Smooth muscle cell (in vitro differentiated cells): ENCODE results near the gene SPECC1. TPM values are rescaled to one million over a fixed set of nuclear protein-coding genes. Genes with fewer than 3 reads are reported as not detected.

Experiments
- DNase-seq: peaks from one replicate; lab custom pipeline; 2025; ENCODE audit not compliant: unreplicated experiment; lab: John Stamatoyannopoulos, UW
- H2AFZ ChIP-seq: fragments of 200-600 bp; sonication (generic); 2 replicates; pipeline ENCODE4 v1.6.0; 2016; ENCODE audit warnings: antibody characterized with exemption, low read depth, mild to moderate bottlenecking
- H3F3A ChIP-seq: fragments of 200-600 bp; sonication (generic); 2 replicates; pipeline ENCODE4 v1.6.0; 2017; ENCODE audit warnings: antibody characterized with exemption, low read depth
- H3K27ac ChIP-seq: fragments of 200-600 bp; sonication (generic); 2 replicates; pipeline ENCODE4 v1.5.1; 2016; ENCODE audit warnings: low read depth, mild to moderate bottlenecking
- H3K27me3 ChIP-seq: fragments of 200-600 bp; sonication (generic); 2 replicates; pipeline ENCODE4 v1.6.1; 2016; ENCODE audit warnings: low read depth, mild to moderate bottlenecking
- H3K36me3 ChIP-seq: fragments of 200-600 bp; sonication (generic); 2 replicates; pipeline ENCODE4 v1.5.1; 2016; ENCODE audit warnings: low read depth
- H3K4me1 ChIP-seq: fragments of 200-600 bp; sonication (generic); 2 replicates; pipeline ENCODE4 v1.5.1; 2016; ENCODE audit warnings: low read depth
- H3K4me2 ChIP-seq: fragments of 200-600 bp; sonication (generic); 2 replicates; pipeline ENCODE4 v1.6.0; 2016; ENCODE audit warnings: mild to moderate bottlenecking
- H3K4me3 ChIP-seq: fragments of 200-600 bp; sonication (generic); 2 replicates; pipeline ENCODE4 v1.5.1; 2016; ENCODE audit warnings: mild to moderate bottlenecking
- H3K79me2 ChIP-seq: fragments of 200-600 bp; sonication (generic); 2 replicates; pipeline ENCODE4 v1.6.0; 2016; ENCODE audit warnings: low read depth, mild to moderate bottlenecking
- H3K9ac ChIP-seq: fragments of 200-600 bp; sonication (generic); 2 replicates; pipeline ENCODE4 v1.6.0; 2016; ENCODE audit warnings: low read depth
- H3K9me3 ChIP-seq: fragments of 200-600 bp; sonication (generic); replicated peaks from 2 replicates; pipeline ENCODE4 v1.5.1; 2016; ENCODE audit warnings: low read depth
- H4K20me1 ChIP-seq: fragments of 200-600 bp; sonication (generic); 2 replicates; pipeline ENCODE4 v1.6.0; 2016; ENCODE audit warnings: low read depth
- CTCF ChIP-seq: fragments of 200-600 bp; sonication (generic); IDR thresholded peaks from 2 replicates; pipeline ENCODE4 v1.5.1; 2017; ENCODE audit warnings: borderline replicate concordance, mild to moderate bottlenecking, antibody characterized with exemption; ENCODE audit not compliant: insufficient read depth, poor library complexity, severe bottlenecking
- WGBS: methylation state at CpG from one replicate; pipeline ENCODE4 v1.1.7; 2016; ENCODE audit warnings: low lambda C conversion rate; 5-methylcytosine and 5-hydroxymethylcytosine counted together
- polyA plus RNA-seq: library from polyadenylated mRNA; unstranded; fragments of >200 nt; fragmentation: Nextera tagmentation; extraction: Ambion mirVana; gene quantifications from 2 replicates; pipeline ENCODE4 v1.2.1, GENCODE V29; 2016
- total RNA-seq: library from RNA; depleted of rRNA; stranded (reverse); fragments of >200 nt; gene quantifications from 2 replicates; pipeline ENCODE4 v1.2.3, GENCODE V29; 2014

SPECC1 gene
- total and polyA plus RNA-seq, 2 experiments from 2014 or later, result 20.0 to 72.0 TPM

- TF ChIP-seq CTCF, result no peak
- peaks cover 32% of the 10 kb centered on the region for H3K4me1 ChIP-seq
- H3K27ac ChIP-seq, result peak overlapping the region; percentile 54
- peaks cover 42% of the 10 kb centered on the region for H4K20me1 ChIP-seq
- H3K9ac ChIP-seq, result no peak overlapping the region
- 81% methylated on average over 10 of the region's 10 CpGs for WGBS
- no peak overlapping the region for H2AFZ ChIP-seq
- no peaks in the 10 kb centered on the region for H3K9me3 ChIP-seq
- no peak overlapping the region for H3K4me3 ChIP-seq
- H3K36me3 ChIP-seq, result no peaks in the 10 kb centered on the region
- peaks cover 20% of the 10 kb centered on the region for H3F3A ChIP-seq
- H3K27me3 ChIP-seq, result no peaks in the 10 kb centered on the region
- H3K4me2 ChIP-seq, result peak overlapping the region; percentile 65
- DNase-seq, result no peak
- peaks cover 86% of the 10 kb centered on the region for H3K79me2 ChIP-seq
Measured at GRCh38 chr17:20184977-20185619, 175.9 kb downstream of the SPECC1 start.

GRCh38 chr17:20187049-20187448, 177.9 kb downstream of the SPECC1 start:
- H3K27me3 ChIP-seq, result no peaks in the 10 kb centered on the region
- no peak for TF ChIP-seq CTCF
- no peaks in the 10 kb centered on the region for H3K9me3 ChIP-seq
- H3K4me3 ChIP-seq, result no peak overlapping the region
- H3K4me2 ChIP-seq, result no peak overlapping the region
- no peak overlapping the region for H3K27ac ChIP-seq
- no peak overlapping the region for H3K9ac ChIP-seq
- peaks cover 40% of the 10 kb centered on the region for H4K20me1 ChIP-seq
- peaks cover 31% of the 10 kb centered on the region for H3F3A ChIP-seq
- H3K36me3 ChIP-seq, result no peaks in the 10 kb centered on the region
- 66% methylated on average over 4 of the region's 4 CpGs for WGBS
- H3K79me2 ChIP-seq, result peaks cover 76% of the 10 kb centered on the region
- DNase-seq, result no peak
- H2AFZ ChIP-seq, result no peak overlapping the region
- peaks cover 40% of the 10 kb centered on the region for H3K4me1 ChIP-seq

- Histone ChIP-seq H3K79me2 (peaks cover 72% of the 10 kb centered on the region), H3F3A (peaks cover 31% of the 10 kb centered on the region), H3K27ac (peak overlapping the region; percentile 87), H4K20me1 (peaks cover 34% of the 10 kb centered on the region), H3K36me3 (no peaks in the 10 kb centered on the region), H3K9me3 (no peaks in the 10 kb centered on the region), H3K27me3 (no peaks in the 10 kb centered on the region), H3K4me1 (peaks cover 37% of the 10 kb centered on the region), H3K4me2 (peak overlapping the region; percentile 75), H2AFZ (no peak overlapping the region), H3K4me3 (no peak overlapping the region), H3K9ac (peak overlapping the region; percentile 55)
- DNase-seq, result no peak
- no peak for TF ChIP-seq CTCF
- WGBS, result 36% methylated on average over 5 of the region's 5 CpGs
Measured at GRCh38 chr17:20189302-20189701, 180.1 kb downstream of the SPECC1 start.

- peaks cover 28% of the 10 kb centered on the region for H3F3A ChIP-seq
- peak overlapping the region; percentile 75 for H3K4me2 ChIP-seq
- no peak for TF ChIP-seq CTCF
- H2AFZ ChIP-seq, result no peak overlapping the region
- H3K27ac ChIP-seq, result peak overlapping the region; percentile 87
- peaks cover 65% of the 10 kb centered on the region for H3K79me2 ChIP-seq
- peaks cover 28% of the 10 kb centered on the region for H4K20me1 ChIP-seq
- no peaks in the 10 kb centered on the region for H3K36me3 ChIP-seq
- no peak overlapping the region for H3K4me3 ChIP-seq
- no peaks in the 10 kb centered on the region for H3K27me3 ChIP-seq
- WGBS, result 10% methylated on average over 2 of the region's 2 CpGs
- H3K4me1 ChIP-seq, result peaks cover 30% of the 10 kb centered on the region
- peak overlapping the region; percentile 55 for H3K9ac ChIP-seq
- no peaks in the 10 kb centered on the region for H3K9me3 ChIP-seq
- DNase-seq, result no peak
Measured at GRCh38 chr17:20189979-20190378, 180.8 kb downstream of the SPECC1 start.
